Cerebellar cortex (tissue), 1 donor: ENCODE measurements around the gene LGALS4.
"Not testable (repeated sequence)": the region's sequence is repeated elsewhere in the genome, so short reads cannot be mapped to it uniquely, and the experiment has no call there.

Source experiments
- DNase-seq: peaks from one replicate; pipeline ENCODE4 v3.0.0-alpha.2; 2015; ENCODE audit warnings: low spot score

Gene LGALS4

GRCh38 chr19:38795549-38795948 lies 17.2 kb downstream of the LGALS4 start:
- DNase-seq = no peak

- DNase-seq = no peak
Observed at GRCh38 chr19:38793671-38794070, 19.1 kb downstream of the LGALS4 start.

- no peak for DNase-seq
Observed at GRCh38 chr19:38793177-38793576, 19.6 kb downstream of the LGALS4 start.

- no peak for DNase-seq
Observed at GRCh38 chr19:38792250-38793111, 20.3 kb downstream of the LGALS4 start.

GRCh38 chr19:38791451-38792064 lies 21.2 kb downstream of the LGALS4 start:
- not testable (repeated sequence) for DNase-seq

GRCh38 chr19:38790507-38791403 lies 22.0 kb downstream of the LGALS4 start:
- not testable (repeated sequence) for DNase-seq

GRCh38 chr19:38788478-38789243 lies 24.1 kb downstream of the LGALS4 start, which contains the start of gene LGALS7B:
TSS of gene LGALS7B (plus strand) at chr19:38789200. CDS start at chr19:38789227, 27 bp downstream.
- no peak for DNase-seq

- no peak for DNase-seq
Observed at GRCh38 chr19:38786572-38787265, 26.0 kb downstream of the LGALS4 start.

GRCh38 chr19:38786061-38786460 lies 26.7 kb downstream of the LGALS4 start:
- DNase-seq = not testable (repeated sequence)

GRCh38 chr19:38785187-38785699 lies 27.5 kb downstream of the LGALS4 start:
- no peak for DNase-seq

- DNase-seq = no peak
Observed at GRCh38 chr19:38784224-38784623, 28.5 kb downstream of the LGALS4 start.

GRCh38 chr19:38782212-38782611 lies 30.5 kb downstream of the LGALS4 start:
- not testable (repeated sequence) for DNase-seq

- no peak for DNase-seq
Observed at GRCh38 chr19:38781058-38781457, 31.7 kb downstream of the LGALS4 start.

- DNase-seq = no peak
Observed at GRCh38 chr19:38780443-38780842, 32.3 kb downstream of the LGALS4 start.

- no peak for DNase-seq
Observed at GRCh38 chr19:38778733-38779132, 34.0 kb downstream of the LGALS4 start.

- no peak for DNase-seq
Observed at GRCh38 chr19:38774181-38774950, 38.4 kb downstream of the LGALS4 start.

GRCh38 chr19:38773469-38774177 lies 39.1 kb downstream of the LGALS4 start, which contains the start of gene LGALS7:
TSS of gene LGALS7 (minus strand) at chr19:38773517. CDS start at chr19:38773492, 25 bp downstream.
- DNase-seq = no peak

- DNase-seq = not testable (repeated sequence)
Observed at GRCh38 chr19:38771569-38771968, 41.2 kb downstream of the LGALS4 start.

GRCh38 chr19:38770949-38771275 lies 41.8 kb downstream of the LGALS4 start:
- not testable (repeated sequence) for DNase-seq
